ENCODE results near the gene STRIP1. TPM values are rescaled to one million over a fixed set of nuclear protein-coding genes. Genes with fewer than 3 reads are reported as not detected.

Gene STRIP1
- total and polyA plus RNA-seq, 2 donors from 2014 or later, result 9.5 to 31.1 TPM

- no peaks in the 10 kb centered on the region for H3K27me3 ChIP-seq (ENCODE audit: control insufficient read depth, insufficient read depth, low read length)
- DNase-seq (no peak), FAIRE-seq (no peak)
- no peak overlapping the region for H3K4me3 ChIP-seq (ENCODE audit: low read length in 3 of 3)
- H3K9me3 ChIP-seq (ENCODE audit: control insufficient read depth in 2 of 3, insufficient read depth in 1 of 3, low read length in 3 of 3), result no peaks in the 10 kb centered on the region
- peaks cover 4 to 20% (median 7%) of the 10 kb centered on the region in 3 donors for H3K4me1 ChIP-seq (ENCODE audit: control insufficient read depth in 2 of 3, insufficient read depth in 2 of 3, low read depth in 1 of 3, low read length in 3 of 3)
- intact Hi-C loops (cut with DNase I), result no loop called here
- no peak for TF ChIP-seq CTCF (IDR thresholded peaks at IDR 0.05; ENCODE audit: borderline replicate concordance, extremely low read depth, insufficient read depth)
- H3K9ac ChIP-seq (ENCODE audit: low read length in 3 of 3), result no peak overlapping the region
- H3K36me3 ChIP-seq (ENCODE audit: control insufficient read depth in 2 of 3, insufficient read depth in 3 of 3, low read length in 3 of 3), result peaks cover 0 to 2% (median 0%) of the 10 kb centered on the region in 3 donors
- no peak overlapping the region for H3K27ac ChIP-seq (ENCODE audit: low read depth in 2 of 2, low read length in 2 of 2)
Measured at GRCh38 chr1:109995536-109995935, 38.9 kb upstream of the STRIP1 start.

- intact Hi-C loops (cut with DNase I), result no loop called here
- DNase-seq (no peak), FAIRE-seq (no peak)
- H3K9ac ChIP-seq (ENCODE audit: low read length in 3 of 3), result no peak overlapping the region
- peaks cover 4 to 13% (median 5%) of the 10 kb centered on the region in 3 donors for H3K4me1 ChIP-seq (ENCODE audit: control insufficient read depth in 2 of 3, insufficient read depth in 2 of 3, low read depth in 1 of 3, low read length in 3 of 3)
- no peaks in the 10 kb centered on the region for H3K9me3 ChIP-seq (ENCODE audit: control insufficient read depth in 2 of 3, insufficient read depth in 1 of 3, low read length in 3 of 3)
- H3K36me3 ChIP-seq (ENCODE audit: control insufficient read depth in 2 of 3, insufficient read depth in 3 of 3, low read length in 3 of 3), result peaks cover 0 to 2% (median 0%) of the 10 kb centered on the region in 3 donors
- H3K27ac ChIP-seq (ENCODE audit: low read depth in 2 of 2, low read length in 2 of 2), result no peak overlapping the region
- no peak overlapping the region for H3K4me3 ChIP-seq (ENCODE audit: low read length in 3 of 3)
- no peaks in the 10 kb centered on the region for H3K27me3 ChIP-seq (ENCODE audit: control insufficient read depth, insufficient read depth, low read length)
- TF ChIP-seq CTCF (IDR thresholded peaks at IDR 0.05; ENCODE audit: borderline replicate concordance, extremely low read depth, insufficient read depth), result no peak
Measured at GRCh38 chr1:109996476-109996875, 37.9 kb upstream of the STRIP1 start.

- DNase-seq, result no peak
- Histone ChIP-seq H3K36me3 (ENCODE audit: control insufficient read depth in 2 of 3, insufficient read depth in 3 of 3, low read length in 3 of 3) (peaks cover 0 to 2% (median 0%) of the 10 kb centered on the region in 3 donors), H3K4me1 (ENCODE audit: control insufficient read depth in 2 of 3, insufficient read depth in 2 of 3, low read depth in 1 of 3, low read length in 3 of 3) (peaks cover 4 to 11% (median 4%) of the 10 kb centered on the region in 3 donors), H3K27ac (ENCODE audit: low read depth in 2 of 2, low read length in 2 of 2) (no peak overlapping the region), H3K27me3 (ENCODE audit: control insufficient read depth, insufficient read depth, low read length) (no peaks in the 10 kb centered on the region), H3K9ac (ENCODE audit: low read length in 3 of 3) (no peak overlapping the region), H3K9me3 (ENCODE audit: control insufficient read depth in 2 of 3, insufficient read depth in 1 of 3, low read length in 3 of 3) (no peaks in the 10 kb centered on the region), H3K4me3 (ENCODE audit: low read length in 3 of 3) (no peak overlapping the region)
- no peak for TF ChIP-seq CTCF (IDR thresholded peaks at IDR 0.05; ENCODE audit: borderline replicate concordance, extremely low read depth, insufficient read depth)
- no peak for FAIRE-seq
- intact Hi-C loops (cut with DNase I), result no loop called here
Measured at GRCh38 chr1:109997204-109997866, 37.1 kb upstream of the STRIP1 start.
